Activated naive CD4-positive, alpha-beta T cell treated with anti-CD3 and anti-CD28 coated beads, Interleukin-2, amount 50 U/mL, for 72 hours (primary cell): ENCODE data around the gene SDK1. TPM values are rescaled to one million over a fixed set of nuclear protein-coding genes. Genes with fewer than 3 reads are reported as not detected.

ENCODE experiments used
- ATAC-seq, 2 donors: fragments of 150-1000 bp; cut with Tn5 transposase; 2 replicates each; pipeline ENCODE4 v1.10.0; 2021; ENCODE audit warnings: mild to moderate bottlenecking in 2 of 2, moderate library complexity in 2 of 2
- DNase-seq, 2 donors: peaks; one replicate each; pipeline ENCODE4 v3.0.0; 2021 to 2022; ENCODE audit warnings: low spot score in 2 of 2
- H3K27ac Mint-ChIP-seq, 2 donors: one replicate each; pipeline ENCODE4 v1.8.0; 2022; ENCODE audit warnings: mild to moderate bottlenecking in 2 of 2, mixed read lengths in 2 of 2
- H3K36me3 Mint-ChIP-seq, 2 donors: one replicate each; pipeline ENCODE4 v1.8.0; 2022; ENCODE audit warnings: mixed read lengths in 2 of 2
- H3K9me3 Mint-ChIP-seq, 2 donors: one replicate each; pipeline ENCODE4 v1.8.0; 2022; ENCODE audit warnings: mixed read lengths in 2 of 2
- total RNA-seq, 2 donors: library from RNA; stranded (reverse); gene quantifications; one replicate each; pipeline ENCODE4 v1.2.3, GENCODE V29; 2022

SDK1 gene
- total RNA-seq, 2 donors from 2014 or later: 1.3 to 2.1 TPM

- H3K9me3 Mint-ChIP-seq: peaks cover 4 to 16% of the 10 kb centered on the region in 2 donors
- ATAC-seq (no peak), DNase-seq (no peak)
- no peak overlapping the region for H3K27ac Mint-ChIP-seq
- peaks cover 15 to 17% of the 10 kb centered on the region in 2 donors for H3K36me3 Mint-ChIP-seq
Measured at GRCh38 chr7:4014346-4015050, 713.4 kb downstream of the SDK1 start.

GRCh38 chr7:4015371-4015770, 714.3 kb downstream of the SDK1 start:
- ATAC-seq (no peak), DNase-seq (no peak)
- H3K36me3 Mint-ChIP-seq: peaks cover 15 to 23% of the 10 kb centered on the region in 2 donors
- H3K27ac Mint-ChIP-seq: no peak overlapping the region
- peaks cover 4 to 19% of the 10 kb centered on the region in 2 donors for H3K9me3 Mint-ChIP-seq

GRCh38 chr7:4015996-4016395, 714.9 kb downstream of the SDK1 start:
- peaks cover 20 to 26% of the 10 kb centered on the region in 2 donors for H3K36me3 Mint-ChIP-seq
- DNase-seq (no peak), ATAC-seq (no peak)
- peaks cover 7 to 22% of the 10 kb centered on the region in 2 donors for H3K9me3 Mint-ChIP-seq
- no peak overlapping the region for H3K27ac Mint-ChIP-seq

GRCh38 chr7:4017081-4017480, 716.0 kb downstream of the SDK1 start:
- ATAC-seq (no peak), DNase-seq (no peak)
- Mint-ChIP-seq H3K36me3 (peaks cover 20 to 28% of the 10 kb centered on the region in 2 donors), H3K27ac (peak overlapping the region in 1 of 2 donors; percentile 14), H3K9me3 (peaks cover 9 to 24% of the 10 kb centered on the region in 2 donors)

GRCh38 chr7:4017785-4018184, 716.7 kb downstream of the SDK1 start:
- no peak overlapping the region for H3K27ac Mint-ChIP-seq
- peaks cover 9 to 24% of the 10 kb centered on the region in 2 donors for H3K9me3 Mint-ChIP-seq
- peaks cover 20 to 28% of the 10 kb centered on the region in 2 donors for H3K36me3 Mint-ChIP-seq
- ATAC-seq (no peak), DNase-seq (no peak)

GRCh38 chr7:4018601-4019316, 717.7 kb downstream of the SDK1 start:
- Mint-ChIP-seq H3K27ac (no peak overlapping the region), H3K36me3 (peaks cover 20 to 28% of the 10 kb centered on the region in 2 donors), H3K9me3 (peaks cover 9 to 24% of the 10 kb centered on the region in 2 donors)
- no peak for DNase-seq
- no peak for ATAC-seq

- Mint-ChIP-seq H3K9me3 (peaks cover 9 to 24% of the 10 kb centered on the region in 2 donors), H3K36me3 (peaks cover 20 to 28% of the 10 kb centered on the region in 2 donors), H3K27ac (peak overlapping the region in 1 of 2 donors; percentile 3)
- DNase-seq (no peak), ATAC-seq (no peak)
Measured at GRCh38 chr7:4020086-4020485, 719.0 kb downstream of the SDK1 start.

GRCh38 chr7:4021413-4021812, 720.4 kb downstream of the SDK1 start:
- H3K36me3 Mint-ChIP-seq: peaks cover 20 to 28% of the 10 kb centered on the region in 2 donors
- H3K27ac Mint-ChIP-seq: no peak overlapping the region
- no peak for ATAC-seq
- no peak for DNase-seq
- peaks cover 9 to 24% of the 10 kb centered on the region in 2 donors for H3K9me3 Mint-ChIP-seq

- no peak for ATAC-seq
- peaks cover 9 to 24% of the 10 kb centered on the region in 2 donors for H3K9me3 Mint-ChIP-seq
- H3K27ac Mint-ChIP-seq: no peak overlapping the region
- peaks cover 20 to 28% of the 10 kb centered on the region in 2 donors for H3K36me3 Mint-ChIP-seq
- DNase-seq: no peak
Measured at GRCh38 chr7:4022265-4022664, 721.2 kb downstream of the SDK1 start.

GRCh38 chr7:4023502-4023901, 722.5 kb downstream of the SDK1 start:
- Mint-ChIP-seq H3K27ac (no peak overlapping the region), H3K36me3 (peaks cover 13 to 19% of the 10 kb centered on the region in 2 donors)

GRCh38 chr7:4024133-4024532, 723.1 kb downstream of the SDK1 start:
- DNase-seq: no peak
- H3K9me3 Mint-ChIP-seq: peaks cover 5 to 12% of the 10 kb centered on the region in 2 donors
- peaks cover 7 to 12% of the 10 kb centered on the region in 2 donors for H3K36me3 Mint-ChIP-seq
- H3K27ac Mint-ChIP-seq: no peak overlapping the region
- ATAC-seq: no peak

More at GRCh38 chr7:4023502-4023901, 722.5 kb downstream of the SDK1 start:
- ATAC-seq (no peak), DNase-seq (no peak)
- H3K9me3 Mint-ChIP-seq: peaks cover 8 to 18% of the 10 kb centered on the region in 2 donors

GRCh38 chr7:4024806-4025205, 723.8 kb downstream of the SDK1 start:
- Mint-ChIP-seq H3K9me3 (peaks cover 5% of the 10 kb centered on the region in 2 donors), H3K27ac (no peak overlapping the region), H3K36me3 (peaks cover 5 to 8% of the 10 kb centered on the region in 2 donors)
- no peak for DNase-seq
- no peak for ATAC-seq

- peaks cover 5% of the 10 kb centered on the region in 2 donors for H3K9me3 Mint-ChIP-seq
- ATAC-seq (no peak), DNase-seq (no peak)
- H3K36me3 Mint-ChIP-seq: peaks cover 5% of the 10 kb centered on the region in 2 donors
- no peak overlapping the region for H3K27ac Mint-ChIP-seq
Measured at GRCh38 chr7:4025210-4025609, 724.2 kb downstream of the SDK1 start.

- DNase-seq: no peak
- peaks cover under 1 to 2% of the 10 kb centered on the region in 2 donors for H3K36me3 Mint-ChIP-seq
- H3K27ac Mint-ChIP-seq: no peak overlapping the region
- peaks cover 3% of the 10 kb centered on the region in 2 donors for H3K9me3 Mint-ChIP-seq
- ATAC-seq: no peak
Measured at GRCh38 chr7:4025694-4026615, 724.9 kb downstream of the SDK1 start.

GRCh38 chr7:4026941-4027486, 726.0 kb downstream of the SDK1 start:
- no peak overlapping the region for H3K27ac Mint-ChIP-seq

GRCh38 chr7:4028221-4028620, 727.2 kb downstream of the SDK1 start:
- Mint-ChIP-seq H3K9me3 (no peaks in the 10 kb centered on the region), H3K36me3 (no peaks in the 10 kb centered on the region), H3K27ac (no peak overlapping the region)
- DNase-seq (no peak), ATAC-seq (no peak)

More at GRCh38 chr7:4026941-4027486, 726.0 kb downstream of the SDK1 start:
- no peak for ATAC-seq
- no peaks in the 10 kb centered on the region for H3K36me3 Mint-ChIP-seq
- DNase-seq: no peak
- no peaks in the 10 kb centered on the region for H3K9me3 Mint-ChIP-seq
